Forelimb muscle (tissue), 1 donor: ENCODE measurements around the gene TBC1D21. TPM values are rescaled to one million over a fixed set of nuclear protein-coding genes. Genes with fewer than 3 reads are reported as not detected.

Experiments used
- DNase-seq: peaks from one replicate; pipeline ENCODE4 v3.0.0-alpha.2; 2013; ENCODE audit warnings: low read depth
- polyA plus RNA-seq: library from polyadenylated mRNA; unstranded; fragments of 120-200 nt; gene quantifications from one replicate; pipeline ENCODE4 v1.2.1, GENCODE V29; 2013; ENCODE audit not compliant: insufficient read length

The TBC1D21 gene
- polyA plus RNA-seq, 1 donor: not detected

- DNase-seq: no peak
Measured at GRCh38 chr15:73888224-73889041, 15.1 kb downstream of the TBC1D21 start.

DNA sequence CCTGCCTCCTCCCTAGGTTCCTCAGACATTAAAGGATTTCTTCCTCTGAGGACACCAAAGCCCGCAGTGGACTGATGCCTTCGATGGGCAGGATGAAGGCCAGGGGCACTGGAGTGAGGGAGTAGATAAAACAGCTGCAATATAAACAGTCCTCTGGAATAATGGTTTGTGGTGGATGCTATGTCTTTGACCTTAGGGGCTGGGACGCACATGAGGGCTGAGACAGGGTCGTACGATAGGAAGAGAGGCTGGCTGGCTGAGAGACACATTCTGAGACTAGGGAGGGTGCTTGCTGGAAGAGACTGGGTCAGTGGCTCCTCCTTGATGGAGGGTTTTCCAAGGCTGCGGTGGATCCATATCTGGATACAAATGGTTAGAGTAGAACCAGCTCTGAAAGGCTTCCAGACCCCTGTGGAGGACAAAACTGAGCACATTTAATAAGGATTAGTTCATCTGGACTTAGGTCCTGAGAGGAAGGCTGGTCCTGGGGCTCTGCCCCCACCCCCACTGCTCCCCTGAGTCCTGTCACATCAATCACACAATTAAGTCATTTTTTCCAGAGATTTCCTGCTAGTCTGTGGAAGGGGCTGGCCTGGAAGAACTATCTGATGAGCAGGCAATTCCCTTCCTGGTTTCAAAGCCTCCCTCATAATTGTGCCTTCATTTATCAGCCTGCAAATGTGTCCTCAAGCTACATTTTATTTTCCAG is 15.8 kb downstream of the TBC1D21 start:
- no peak for DNase-seq

- DNase-seq: no peak
Measured at GRCh38 chr15:73889762-73890124, 16.4 kb downstream of the TBC1D21 start.

GRCh38 chr15:73891328-73892315 is 18.3 kb downstream of the TBC1D21 start:
- DNase-seq: no peak

- no peak for DNase-seq
Measured at GRCh38 chr15:73892446-73893226, 19.3 kb downstream of the TBC1D21 start.

DNA sequence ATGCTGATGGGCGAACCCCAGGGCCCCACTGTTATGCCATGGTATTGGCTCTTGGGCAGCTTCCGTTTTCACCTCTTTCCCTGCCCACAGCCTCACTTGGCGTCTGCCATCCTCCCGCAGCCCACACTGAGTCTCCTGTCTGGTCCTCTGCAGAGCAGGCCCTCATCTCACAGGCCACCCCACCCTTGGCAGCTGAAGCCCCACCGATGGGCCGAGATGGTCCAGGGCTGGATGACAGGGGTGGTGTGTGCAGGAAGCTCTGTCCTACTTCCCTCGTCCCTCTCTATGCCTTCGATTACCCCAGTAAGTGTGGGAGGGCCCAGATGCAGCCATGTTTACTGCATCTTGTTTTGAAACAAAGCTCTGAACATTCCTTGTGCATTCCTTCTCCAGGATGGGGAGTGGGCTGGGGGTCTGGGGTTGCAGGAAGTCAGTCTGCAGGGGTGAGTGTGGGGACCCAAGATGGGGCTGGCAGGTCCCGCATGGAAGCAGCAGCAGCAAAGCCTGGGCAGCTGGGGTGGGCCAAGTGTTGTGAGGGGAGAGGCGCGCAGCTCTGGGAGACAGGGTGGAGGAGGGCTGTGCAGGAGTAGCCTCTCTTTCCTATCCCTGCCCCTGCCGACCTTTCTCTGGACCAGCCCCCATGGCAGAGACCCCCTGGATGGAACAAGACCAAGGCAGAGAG is 20.9 kb downstream of the TBC1D21 start:
- DNase-seq: no peak

DNA sequence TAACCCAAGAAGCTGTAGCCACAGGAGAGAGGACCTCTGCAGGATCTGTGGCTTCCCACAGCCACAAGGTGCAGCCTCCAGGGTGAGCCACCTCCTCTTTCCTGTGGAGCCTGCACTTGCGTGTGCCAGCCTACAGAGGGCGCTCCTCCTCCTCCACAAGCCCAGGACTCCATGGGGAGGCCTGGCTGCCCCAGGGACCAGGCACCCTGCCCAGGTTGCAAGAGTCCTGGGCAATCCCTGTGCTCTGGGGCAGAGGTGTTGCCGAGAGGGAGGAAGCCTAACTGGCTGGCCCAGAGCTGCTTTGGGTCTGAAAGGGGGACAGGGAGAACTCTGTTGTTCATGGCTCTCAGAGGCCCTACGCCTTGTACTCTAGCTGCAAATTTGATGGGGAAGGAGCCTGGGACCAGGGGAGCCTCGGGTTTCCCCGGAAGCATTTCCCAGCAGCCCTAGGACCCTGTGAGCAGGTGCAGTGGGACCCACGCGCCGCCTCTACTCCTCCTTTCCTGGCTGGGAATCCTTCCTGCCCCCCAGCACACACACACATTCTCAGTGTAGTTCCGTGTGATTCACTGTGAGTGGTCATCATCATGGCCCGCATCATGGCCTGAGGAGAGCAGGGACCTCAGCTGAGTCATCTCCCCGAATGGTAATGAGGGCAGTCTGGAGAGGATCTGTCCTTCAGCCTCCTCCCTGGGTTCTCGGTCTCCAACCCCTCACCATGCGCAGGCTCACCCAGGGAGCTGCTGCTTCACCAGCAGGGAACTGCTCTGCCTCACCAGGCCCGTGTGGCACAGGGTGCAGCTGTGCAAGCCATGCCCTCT is 24.3 kb downstream of the TBC1D21 start:
- no peak for DNase-seq

- no peak for DNase-seq
Measured at GRCh38 chr15:73899197-73900094, 26.1 kb downstream of the TBC1D21 start.

GRCh38 chr15:73900095-73900712 is 26.8 kb downstream of the TBC1D21 start:
- DNase-seq: no peak

- DNase-seq: no peak
Measured at GRCh38 chr15:73901126-73901810, 27.9 kb downstream of the TBC1D21 start.

DNA sequence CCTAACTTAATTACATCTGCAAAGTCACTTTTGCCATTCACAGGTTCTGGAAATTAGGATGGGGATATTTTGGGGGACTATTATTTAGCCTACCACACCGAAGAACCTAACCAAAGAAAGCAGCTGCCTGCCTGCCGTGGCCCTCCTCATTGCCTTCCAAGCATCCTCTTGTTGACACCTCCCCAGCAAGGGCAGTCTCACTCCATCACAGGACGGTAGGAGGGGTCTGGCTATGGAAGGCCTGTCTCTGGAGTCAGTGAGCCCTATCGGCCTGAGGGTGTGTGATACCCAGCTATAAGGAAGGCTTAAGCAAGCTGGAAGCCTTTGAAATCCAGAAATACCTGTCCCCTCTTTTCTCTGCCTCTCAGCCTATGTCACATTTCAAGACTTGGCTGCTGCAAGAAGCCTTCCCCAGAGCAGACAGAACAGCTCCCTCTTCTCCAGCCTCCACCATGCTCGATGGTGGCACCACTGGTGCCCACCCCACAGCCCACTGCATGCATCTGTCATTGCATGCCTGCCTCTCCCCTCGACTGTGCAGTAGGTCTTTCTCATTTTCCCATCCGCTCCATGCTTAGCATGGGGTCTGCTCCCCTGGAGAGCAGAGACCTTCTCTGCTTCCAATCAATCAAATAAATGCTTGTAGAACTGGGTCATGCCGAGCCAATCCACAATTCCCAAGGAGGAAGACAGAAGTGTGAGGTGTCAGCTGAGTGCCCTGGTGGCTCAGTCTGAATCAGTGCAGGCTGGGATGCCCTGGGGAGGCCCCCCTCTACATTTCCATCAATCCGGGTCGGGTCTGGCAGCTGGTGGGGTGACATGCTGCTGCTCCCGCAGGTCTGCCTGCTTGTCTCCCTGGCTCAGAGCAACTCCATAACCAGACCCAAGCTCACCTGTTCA is 29.0 kb downstream of the TBC1D21 start:
- no peak for DNase-seq

DNA sequence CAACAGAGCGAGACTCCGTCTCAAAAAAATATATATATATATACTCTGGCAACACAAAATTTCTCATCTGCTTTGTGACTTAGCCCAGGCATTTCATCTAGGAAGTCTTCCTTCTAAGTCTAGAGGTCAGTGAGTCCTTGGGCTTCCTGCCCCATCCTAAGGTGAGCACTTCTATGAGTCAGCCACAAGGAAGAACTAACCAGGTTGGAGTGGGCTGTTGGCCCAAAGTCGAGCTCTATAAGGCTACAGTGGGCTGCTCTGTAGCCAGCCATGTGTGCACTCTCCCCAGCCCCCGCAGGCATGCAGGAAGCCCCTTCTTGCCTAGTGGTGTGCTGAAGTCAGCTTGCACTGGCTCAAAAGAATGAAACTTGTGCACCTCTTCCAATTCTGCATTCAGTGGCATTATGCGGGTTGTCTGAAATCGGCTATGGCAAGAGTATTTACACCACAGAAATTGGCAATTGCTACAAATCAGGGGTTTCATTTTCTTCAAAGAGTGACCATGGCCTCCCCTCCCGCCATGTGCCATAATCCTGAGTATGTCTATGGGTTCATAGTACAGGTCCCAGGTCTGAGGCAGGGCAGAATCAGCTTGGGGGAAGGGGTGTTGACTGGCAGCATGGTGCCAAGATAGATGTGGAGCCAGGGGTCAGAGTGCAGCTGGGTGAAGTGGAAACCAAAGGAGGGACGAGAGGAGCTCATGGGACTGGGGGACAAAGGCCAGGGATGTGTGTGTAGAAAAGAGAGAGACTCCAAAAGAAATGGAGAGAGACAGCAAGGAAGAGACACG is 30.9 kb downstream of the TBC1D21 start:
- no peak for DNase-seq

GRCh38 chr15:73905225-73905827 is 32.0 kb downstream of the TBC1D21 start:
- DNase-seq: no peak

DNA sequence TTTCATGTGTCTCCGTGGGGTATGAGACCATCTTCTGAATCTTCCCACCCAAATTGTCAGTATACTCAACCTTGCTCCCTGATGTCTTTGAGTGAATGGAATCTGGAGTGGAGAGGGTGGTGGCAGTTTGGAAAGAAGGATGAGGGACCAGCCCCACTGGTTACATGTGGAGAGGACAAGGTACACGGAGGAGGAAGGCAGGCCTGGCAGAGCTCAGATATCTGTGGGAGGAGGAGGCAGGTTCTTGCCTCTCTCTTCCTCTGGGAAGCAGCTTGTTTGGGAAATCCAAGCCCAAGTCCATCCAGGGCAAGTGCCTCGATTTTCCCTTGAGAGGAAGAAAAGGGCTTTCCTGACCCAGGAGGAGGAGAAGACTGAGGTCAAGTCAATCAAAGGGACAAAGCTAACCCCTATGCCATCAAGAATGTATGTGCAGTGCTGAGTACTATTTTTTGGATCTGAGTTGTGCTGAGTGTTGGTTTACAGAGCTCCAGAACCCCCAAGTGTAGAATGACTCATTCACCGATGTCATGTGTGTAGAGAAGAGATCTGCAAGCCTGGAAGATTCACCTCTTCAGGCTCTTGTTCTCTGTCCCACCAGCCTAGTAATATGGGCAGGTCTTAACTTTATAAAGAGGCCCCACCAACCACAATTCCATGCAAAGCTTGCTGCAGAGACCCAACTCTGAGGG is 33.1 kb downstream of the TBC1D21 start:
- no peak for DNase-seq

DNA sequence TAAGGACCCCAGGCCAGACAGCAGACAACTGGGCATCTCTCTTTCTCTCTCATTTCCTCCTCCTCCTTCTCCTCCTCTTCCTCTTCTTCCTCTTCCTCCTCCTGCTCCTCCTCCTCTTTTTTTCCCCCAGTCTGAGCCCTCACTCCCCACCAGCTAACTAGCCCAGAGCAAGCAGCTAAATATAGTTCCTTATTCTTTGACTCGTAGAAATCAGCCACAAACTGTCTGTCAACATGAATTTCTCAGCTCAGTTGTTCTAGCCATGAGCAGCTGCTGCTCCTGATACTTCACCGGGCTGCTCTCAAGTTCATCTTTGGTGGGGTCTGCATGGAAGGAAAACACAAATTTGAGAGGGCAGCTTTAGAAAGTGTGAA is 33.7 kb downstream of the TBC1D21 start:
- no peak for DNase-seq
